ENCODE results near the gene SPRR5.

The SPRR5 gene

GRCh38 chr1:152951711-152952110, 4.7 kb downstream of the SPRR5 start:
- DNase-seq, result no peak

GRCh38 chr1:152953761-152954160, 6.8 kb downstream of the SPRR5 start:
- no peak for DNase-seq

GRCh38 chr1:152954436-152954835, 7.4 kb downstream of the SPRR5 start:
- no peak for DNase-seq

GRCh38 chr1:152957561-152957960, 10.6 kb downstream of the SPRR5 start:
- no peak for DNase-seq

GRCh38 chr1:152959273-152959672, 12.3 kb downstream of the SPRR5 start:
- no peak for DNase-seq

GRCh38 chr1:152959801-152960451, 12.9 kb downstream of the SPRR5 start:
- DNase-seq, result no peak

- no peak for DNase-seq
Observed at GRCh38 chr1:152960452-152961044, 13.5 kb downstream of the SPRR5 start.

- no peak for DNase-seq
Observed at GRCh38 chr1:152961226-152961891, 14.4 kb downstream of the SPRR5 start.

- DNase-seq, result no peak
Observed at GRCh38 chr1:152962876-152963415, 15.9 kb downstream of the SPRR5 start.

GRCh38 chr1:152964536-152964935, 17.5 kb downstream of the SPRR5 start:
- no peak for DNase-seq

GRCh38 chr1:152965853-152966252, 18.8 kb downstream of the SPRR5 start:
- no peak for DNase-seq

GRCh38 chr1:152967201-152967600, 20.2 kb downstream of the SPRR5 start:
- DNase-seq, result no peak

GRCh38 chr1:152968248-152968647, 21.2 kb downstream of the SPRR5 start:
- DNase-seq, result no peak

GRCh38 chr1:152969036-152969435, 22.0 kb downstream of the SPRR5 start:
- DNase-seq, result no peak

GRCh38 chr1:152970495-152970894, 23.5 kb downstream of the SPRR5 start, which contains the start of gene SPRR4:
SPRR4 (plus strand) TSS chr1:152970648; CDS start chr1:152971891, 1,243 bp downstream.
- DNase-seq, result no peak

GRCh38 chr1:152972196-152972886, 25.3 kb downstream of the SPRR5 start:
- no peak for DNase-seq

GRCh38 chr1:152976688-152977087, 29.7 kb downstream of the SPRR5 start:
- no peak for DNase-seq

- no peak for DNase-seq
Observed at GRCh38 chr1:152977614-152978013, 30.6 kb downstream of the SPRR5 start.

- no peak for DNase-seq
Observed at GRCh38 chr1:152980676-152981075, 33.7 kb downstream of the SPRR5 start.

- no peak for DNase-seq
Observed at GRCh38 chr1:152981146-152981871, 34.3 kb downstream of the SPRR5 start.

GRCh38 chr1:152982076-152982475, 35.1 kb downstream of the SPRR5 start:
- no peak for DNase-seq

- DNase-seq, result no peak
Observed at GRCh38 chr1:152983234-152983633, 36.2 kb downstream of the SPRR5 start.

GRCh38 chr1:152983743-152984142, 36.7 kb downstream of the SPRR5 start, which contains the start of gene SPRR1A:
SPRR1A (plus strand) TSS chr1:152984081; CDS start chr1:152985231, 1,150 bp downstream.
- DNase-seq, result no peak

All from cerebellar nuclear complex (tissue), 1 donor.